Endothelial cell of umbilical vein (primary cell): ENCODE results near the gene CSF3.

ENCODE experiments used
- POLR2A ChIP-seq: IDR thresholded peaks from 2 replicates; pipeline ENCODE4 v1.6.1; 2012; ENCODE audit warnings: low read depth, mild to moderate bottlenecking, control low read depth, low read length
- TF ChIP-seq, protein P1 (sequence below), 2 donors: IDR thresholded peaks; 1 replicate in 1 of 2; 2 replicates in 1 of 2; pipeline ENCODE4 v1.5.1; 2011; ENCODE audit warnings: low read length in 2 of 2, mild to moderate bottlenecking in 2 of 2, moderate library complexity in 2 of 2, control low read depth in 1 of 2, inconsistent platforms in 1 of 2, low read depth in 1 of 2; ENCODE audit not compliant: insufficient read depth in 1 of 2; ENCODE audit errors: extremely low read depth in 1 of 2

DNA sequence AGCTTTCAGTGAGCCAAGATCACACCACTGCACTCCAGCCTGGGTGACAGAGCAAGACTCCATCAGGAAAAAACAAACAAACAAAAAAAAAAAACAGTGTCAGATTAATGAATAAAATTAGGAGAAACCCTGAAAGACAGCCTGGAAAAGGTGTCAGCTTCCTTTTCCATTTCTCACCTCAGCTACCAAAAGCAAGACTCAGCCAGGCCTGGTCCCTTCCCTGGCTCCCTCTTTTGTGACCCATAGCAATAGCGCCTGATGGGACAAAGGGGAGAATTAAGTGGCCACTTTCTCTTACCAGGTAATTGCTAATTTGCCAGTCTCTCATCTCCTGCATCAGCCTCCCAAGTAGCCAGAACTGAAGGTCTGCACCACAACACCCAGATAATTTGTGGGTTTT is 43.6 kb downstream of the CSF3 start:
- TF ChIP-seq, protein P1, sequence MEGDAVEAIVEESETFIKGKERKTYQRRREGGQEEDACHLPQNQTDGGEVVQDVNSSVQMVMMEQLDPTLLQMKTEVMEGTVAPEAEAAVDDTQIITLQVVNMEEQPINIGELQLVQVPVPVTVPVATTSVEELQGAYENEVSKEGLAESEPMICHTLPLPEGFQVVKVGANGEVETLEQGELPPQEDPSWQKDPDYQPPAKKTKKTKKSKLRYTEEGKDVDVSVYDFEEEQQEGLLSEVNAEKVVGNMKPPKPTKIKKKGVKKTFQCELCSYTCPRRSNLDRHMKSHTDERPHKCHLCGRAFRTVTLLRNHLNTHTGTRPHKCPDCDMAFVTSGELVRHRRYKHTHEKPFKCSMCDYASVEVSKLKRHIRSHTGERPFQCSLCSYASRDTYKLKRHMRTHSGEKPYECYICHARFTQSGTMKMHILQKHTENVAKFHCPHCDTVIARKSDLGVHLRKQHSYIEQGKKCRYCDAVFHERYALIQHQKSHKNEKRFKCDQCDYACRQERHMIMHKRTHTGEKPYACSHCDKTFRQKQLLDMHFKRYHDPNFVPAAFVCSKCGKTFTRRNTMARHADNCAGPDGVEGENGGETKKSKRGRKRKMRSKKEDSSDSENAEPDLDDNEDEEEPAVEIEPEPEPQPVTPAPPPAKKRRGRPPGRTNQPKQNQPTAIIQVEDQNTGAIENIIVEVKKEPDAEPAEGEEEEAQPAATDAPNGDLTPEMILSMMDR (IDR thresholded peaks at IDR 0.05; ENCODE audit: extremely low read depth in 1 of 2, insufficient read depth in 1 of 2, low read depth in 1 of 2, low read length in 2 of 2), result no peak
- TF ChIP-seq POLR2A, result no peak
